HG02840 (cell line): Measurements from ENCODE around the gene LYRM4.
A peak's percentile ranks its signal among the peaks of the same experiment; 100 is the strongest.

Experiments
- ATAC-seq: cut with Tn5 transposase; IDR thresholded peaks from one replicate; pipeline ENCODE4 v1.9.1; 2021; ENCODE audit warnings: mild to moderate bottlenecking, moderate library complexity, moderate number of reproducible peaks; ENCODE audit not compliant: unreplicated experiment, low FRiP score

LYRM4 gene

DNA sequence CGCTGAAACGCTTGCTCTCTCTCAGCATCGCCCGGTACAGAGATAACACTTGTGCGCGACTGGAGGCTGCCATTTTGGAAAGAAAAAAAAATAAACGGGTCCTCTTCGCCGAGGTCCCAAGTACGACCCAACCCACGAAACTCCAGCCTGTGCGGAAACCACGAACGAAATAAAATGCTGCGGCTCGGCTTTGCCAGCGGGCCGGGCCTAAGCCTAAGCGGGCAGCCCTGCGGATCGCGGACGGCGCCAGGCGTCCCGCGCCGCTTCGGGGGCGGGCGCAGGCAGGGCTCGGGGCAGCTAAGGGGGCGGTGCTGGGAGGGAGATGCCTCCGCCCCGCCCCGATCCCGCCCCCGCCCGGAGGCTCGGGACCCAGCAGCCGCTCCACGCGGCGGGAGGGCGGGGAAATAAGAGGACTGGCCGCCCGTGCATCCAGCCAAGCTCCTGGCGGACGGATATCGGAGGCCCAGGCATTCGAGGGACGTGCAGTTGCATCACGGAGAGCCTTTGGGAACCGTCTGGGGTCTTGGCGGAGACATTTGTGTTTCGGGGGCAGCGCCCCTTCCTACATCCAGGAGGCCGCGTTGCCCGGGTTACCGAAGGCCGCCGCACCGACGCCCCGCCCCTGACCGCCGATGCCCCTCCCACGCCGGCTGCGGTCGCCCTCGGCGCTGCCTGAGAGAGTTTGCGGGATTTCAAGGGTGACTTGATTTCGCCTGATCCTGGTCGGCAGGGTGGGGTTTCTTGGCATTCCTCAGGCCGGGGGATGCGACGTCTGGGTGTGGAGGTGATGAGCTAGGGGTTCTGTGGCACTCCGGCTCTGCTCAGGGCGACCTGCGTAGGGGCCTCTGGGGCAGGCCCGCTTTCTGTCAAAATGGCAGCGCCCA lies at the start of gene LYRM4, which contains the start of gene FARS2:
LYRM4 (minus strand) TSS at position 290 of the 884 bp plus-strand sequence; CDS start at position 73, 217 bp downstream.
FARS2 (plus strand) TSS at position 853 of the 884 bp plus-strand sequence.
- peak; percentile 85 for ATAC-seq

DNA sequence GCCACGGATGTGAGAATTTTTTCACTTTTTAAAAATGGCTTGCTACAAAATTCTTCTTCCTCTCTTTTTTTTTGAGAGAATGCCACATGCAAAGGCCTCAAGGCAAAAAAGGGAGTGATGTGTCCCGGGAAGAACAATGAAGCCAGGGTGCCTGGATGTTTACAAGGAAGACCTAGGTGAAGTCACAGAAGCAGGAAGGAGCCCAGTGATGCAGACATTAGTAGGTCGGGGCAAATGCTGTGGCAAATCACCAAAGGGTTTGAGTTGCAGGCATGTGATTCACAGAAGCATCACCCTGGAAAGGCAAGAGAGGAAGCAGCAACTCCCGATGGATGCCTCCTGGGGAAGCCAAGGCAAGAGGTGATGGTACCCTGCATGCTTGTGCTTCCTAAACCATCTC lies 47.3 kb upstream of the LYRM4 start:
- no peak for ATAC-seq

DNA sequence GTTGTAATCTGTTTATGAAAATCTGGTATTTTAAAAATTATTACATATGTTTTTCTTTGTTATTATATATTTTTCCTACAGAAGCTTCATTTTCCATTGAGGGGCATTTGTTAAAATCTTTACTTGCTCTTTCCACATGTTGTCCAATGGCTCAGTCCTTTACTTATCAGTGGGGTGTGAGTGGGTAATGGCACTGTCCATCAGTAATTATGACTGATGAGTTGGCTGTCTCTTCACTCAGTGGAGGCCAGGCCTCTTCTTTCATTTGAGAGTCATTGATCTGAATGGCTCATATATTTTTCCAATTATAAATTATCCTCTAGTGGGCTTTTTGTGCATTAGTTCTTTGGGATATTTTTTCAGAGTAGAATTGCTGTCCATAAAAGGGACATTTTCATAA lies 46.3 kb upstream of the LYRM4 start:
- ATAC-seq, result no peak

DNA sequence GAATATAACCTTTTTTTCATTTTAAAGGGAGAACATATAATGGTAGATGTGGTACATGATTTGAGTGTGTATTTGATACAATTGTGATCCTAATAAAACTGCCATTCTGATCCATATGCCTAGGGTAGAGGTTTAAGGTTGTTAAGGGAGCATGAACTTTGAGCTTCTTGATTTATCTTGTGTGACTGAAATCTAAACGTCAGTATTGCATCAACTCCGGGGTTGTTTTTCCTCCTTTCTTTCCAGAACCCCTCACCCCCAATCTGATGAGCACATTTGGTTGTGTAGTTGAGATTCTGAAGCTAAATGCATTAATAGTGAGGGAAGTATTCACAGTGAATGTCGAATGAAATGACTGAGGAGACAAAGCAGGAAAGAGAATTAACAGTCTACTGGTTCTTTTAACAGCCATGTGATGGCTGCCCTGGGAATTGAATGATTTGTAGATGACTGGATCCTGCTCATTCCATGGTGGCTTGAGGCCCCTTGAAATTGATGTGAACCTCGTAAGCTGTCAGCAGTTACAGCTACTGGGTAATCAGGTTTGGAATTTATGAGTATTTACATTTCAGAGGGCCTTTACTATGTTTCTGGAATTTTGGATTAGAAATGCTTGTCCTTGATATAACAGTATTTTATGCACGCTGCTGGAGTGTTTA lies 45.3 kb upstream of the LYRM4 start:
- ATAC-seq, result no peak

DNA sequence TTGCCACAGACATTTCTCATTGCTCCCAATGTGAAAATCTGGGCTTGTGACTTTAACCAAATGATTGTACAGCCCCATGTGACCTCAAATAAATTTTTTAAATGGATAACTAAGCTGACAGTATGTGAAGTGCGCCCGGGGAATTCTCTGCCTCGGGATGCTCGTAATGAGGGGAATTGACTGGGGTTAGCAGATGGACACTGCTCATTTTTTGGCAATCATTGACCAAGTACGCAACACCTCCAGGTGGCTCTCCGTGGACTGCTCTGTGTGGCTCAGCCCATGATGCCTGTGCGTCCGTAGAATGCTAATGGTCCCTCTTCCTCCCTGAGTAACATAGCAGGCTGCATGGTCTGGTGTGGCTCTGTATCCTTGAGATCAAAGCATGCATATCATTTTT lies 42.9 kb upstream of the LYRM4 start:
- ATAC-seq, result no peak

GRCh38 chr6:5302995-5303622 lies 42.4 kb upstream of the LYRM4 start:
- ATAC-seq, result peak; percentile 73

- ATAC-seq, result peak; percentile 74
Measured at GRCh38 chr6:5302220-5302946, 41.6 kb upstream of the LYRM4 start.

DNA sequence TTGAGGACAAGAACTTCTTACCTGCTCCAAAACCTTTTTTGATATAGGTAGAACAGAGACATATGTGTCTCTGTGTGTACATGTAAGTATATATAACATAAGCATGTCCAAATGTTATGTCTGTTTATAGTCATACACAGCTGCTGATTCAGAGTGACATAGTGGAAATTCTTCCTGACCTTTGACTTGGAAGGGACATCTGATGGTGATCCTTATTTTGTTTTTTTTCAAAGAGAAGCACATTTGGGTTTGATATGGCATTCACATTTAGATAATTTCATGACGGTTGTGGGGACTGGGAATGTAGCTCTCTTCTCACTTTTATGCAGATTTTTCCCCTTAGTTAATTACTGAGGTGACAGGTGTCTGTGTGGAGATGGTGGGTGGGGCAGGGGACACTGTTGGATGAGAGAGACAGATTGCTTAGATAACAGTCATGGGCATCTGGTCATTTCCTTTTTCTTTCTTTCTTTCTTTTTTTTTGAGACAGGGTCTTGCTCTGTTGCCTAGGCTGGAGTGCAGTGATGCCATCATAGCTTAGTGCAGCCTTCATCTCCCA lies 39.5 kb upstream of the LYRM4 start:
- no peak for ATAC-seq

- no peak for ATAC-seq
Measured at GRCh38 chr6:5295623-5296022, 34.9 kb upstream of the LYRM4 start.

GRCh38 chr6:5294392-5295211 lies 33.9 kb upstream of the LYRM4 start:
- no peak for ATAC-seq

DNA sequence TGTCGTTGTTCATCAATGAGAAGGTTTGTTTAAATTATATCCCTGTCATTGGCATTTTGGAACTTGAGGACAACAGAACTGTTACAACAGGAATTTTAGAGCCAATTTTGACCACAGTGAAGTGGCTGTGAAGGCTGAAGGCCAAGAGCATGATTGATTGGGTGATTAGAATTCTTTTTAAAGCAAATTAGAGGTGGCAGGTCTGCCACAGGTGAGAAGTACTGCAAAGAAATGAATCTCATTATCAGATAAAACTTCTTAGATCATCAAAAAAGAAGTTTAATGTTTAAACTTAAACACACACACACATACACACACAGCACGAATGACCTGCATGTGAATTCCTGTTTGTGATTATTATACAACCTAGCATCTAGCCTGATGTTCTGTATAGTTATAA lies 32.9 kb upstream of the LYRM4 start:
- no peak for ATAC-seq

DNA sequence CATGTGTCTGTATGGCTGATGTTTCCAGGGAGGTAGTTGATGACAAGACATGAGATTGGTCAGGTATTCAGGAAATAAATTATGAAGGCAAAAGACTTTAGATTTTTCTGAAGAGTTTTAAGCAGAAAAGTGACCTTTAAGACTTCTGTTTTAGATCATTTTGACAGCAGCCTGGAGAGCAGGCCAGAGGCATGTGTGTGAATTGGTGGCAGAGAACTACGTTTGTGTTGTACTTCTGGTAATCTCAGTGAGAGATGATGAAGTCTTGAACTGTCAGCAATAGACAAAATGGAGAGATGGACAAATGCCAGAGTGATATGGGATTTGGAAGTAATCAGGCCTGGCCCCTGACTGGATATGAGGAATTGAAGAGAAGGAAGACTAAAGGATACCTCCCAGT lies 31.4 kb upstream of the LYRM4 start:
- ATAC-seq, result no peak

DNA sequence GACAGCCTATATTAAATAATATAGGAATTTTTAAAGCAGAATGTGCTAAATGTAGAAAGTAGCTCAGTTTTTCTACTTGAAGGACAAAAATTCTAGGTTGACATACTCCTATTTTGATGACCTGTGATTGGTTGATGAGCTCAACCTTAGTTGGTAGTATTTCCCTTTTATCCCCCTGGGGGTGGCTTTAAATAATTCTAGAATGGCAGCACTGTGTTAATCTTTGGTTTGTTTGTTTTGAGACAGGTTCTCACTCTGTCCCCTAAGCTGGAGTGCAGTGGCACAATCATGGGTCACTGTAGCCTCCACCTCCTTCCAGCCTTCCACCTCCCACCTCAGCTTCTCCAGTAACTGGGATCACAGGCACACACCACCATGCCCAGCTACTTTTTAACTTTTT lies 29.8 kb upstream of the LYRM4 start:
- ATAC-seq, result no peak

DNA sequence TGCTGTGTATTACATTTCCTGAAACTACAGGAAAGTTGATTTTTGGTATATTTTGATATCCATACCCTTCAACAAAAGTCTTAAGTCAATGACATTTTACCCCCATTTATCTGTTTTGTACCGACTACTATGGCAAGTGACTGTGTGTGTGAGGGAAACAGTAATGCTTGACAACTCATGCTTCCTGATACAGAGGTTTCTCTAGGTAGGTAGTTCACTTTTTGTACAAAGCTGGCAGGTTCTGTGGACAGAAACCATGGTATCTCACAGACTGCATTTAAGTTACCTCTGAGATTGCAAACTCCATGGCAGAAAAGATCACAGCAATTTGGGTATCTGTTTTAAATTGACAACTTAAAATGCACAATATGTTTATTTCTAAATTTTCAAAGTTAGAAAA lies 29.3 kb upstream of the LYRM4 start:
- no peak for ATAC-seq

DNA sequence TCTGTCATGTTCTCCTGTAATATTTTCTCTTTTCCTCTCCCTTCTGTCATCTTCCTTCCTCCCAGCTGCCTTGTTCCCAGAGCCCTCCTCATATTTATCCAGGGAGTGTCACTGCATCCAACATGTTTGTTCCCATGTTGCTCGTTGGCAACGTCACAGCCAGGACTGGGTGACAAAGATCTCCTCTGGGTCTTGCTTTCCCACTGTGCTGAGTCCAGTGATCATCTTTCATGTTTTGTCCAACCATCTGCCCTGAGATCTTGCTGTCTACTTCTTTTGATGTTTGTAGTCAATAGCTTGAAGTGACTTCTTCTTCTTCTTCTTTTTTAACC lies 27.2 kb upstream of the LYRM4 start:
- ATAC-seq, result no peak

GRCh38 chr6:5287205-5287965 lies 26.6 kb upstream of the LYRM4 start:
- ATAC-seq, result no peak

DNA sequence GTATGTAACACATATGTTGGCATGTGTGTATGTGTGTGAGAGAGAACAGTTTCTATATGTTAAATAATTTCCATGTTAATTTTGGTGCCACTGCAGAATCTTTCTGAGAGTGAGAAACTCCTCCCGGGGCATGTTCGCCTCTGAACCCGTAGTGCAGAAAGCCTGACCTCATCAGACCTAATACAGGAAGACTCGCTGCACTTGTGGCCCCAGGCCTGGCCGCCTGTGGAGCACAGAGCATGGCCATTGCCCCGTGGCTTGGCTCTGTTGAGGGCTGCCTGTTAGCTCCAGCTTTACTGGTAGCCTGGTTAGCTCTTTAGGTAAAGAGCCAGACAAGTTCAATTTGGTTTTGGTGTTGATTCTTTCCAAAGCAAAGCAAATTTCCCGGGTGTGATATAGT lies 26.0 kb upstream of the LYRM4 start:
- no peak for ATAC-seq

DNA sequence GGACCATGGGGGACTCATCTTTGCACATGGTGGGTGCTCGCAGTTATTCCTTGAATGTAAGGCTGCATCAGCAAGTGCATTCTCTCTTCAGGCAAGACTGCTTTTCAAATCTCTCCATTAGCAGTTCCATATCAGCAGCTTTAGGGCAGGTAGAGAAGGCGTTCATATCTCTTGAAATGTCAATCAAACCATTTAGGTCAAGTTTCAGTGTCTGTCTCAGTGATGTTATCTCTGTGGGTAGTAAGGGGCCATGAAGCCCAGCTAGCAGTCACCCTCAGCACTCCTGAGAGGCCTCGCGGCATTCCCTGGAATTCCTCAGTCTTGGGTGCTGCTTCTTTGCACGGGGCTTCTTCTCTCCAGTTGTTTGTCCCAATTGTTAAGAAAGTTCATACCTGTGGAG lies 24.8 kb upstream of the LYRM4 start:
- ATAC-seq, result no peak

GRCh38 chr6:5285081-5285480 lies 24.3 kb upstream of the LYRM4 start:
- ATAC-seq, result no peak
